Mesendoderm (in vitro differentiated cells): ENCODE data around the gene CUEDC1.

Experiments used
- DNase-seq: peaks from one replicate; pipeline ENCODE4 v3.0.0; 2013
- H2AK5ac ChIP-seq: 2 replicates; pipeline ENCODE4 v1.6.1; 2013; ENCODE audit warnings: low read length, inconsistent platforms
- H2BK120ac ChIP-seq: 2 replicates; pipeline ENCODE4 v1.6.1; 2013; ENCODE audit warnings: low read depth, mild to moderate bottlenecking, low read length, moderate library complexity, mixed read lengths
- H2BK15ac ChIP-seq: replicated peaks from 2 replicates; pipeline ENCODE4 v1.6.1; 2013; ENCODE audit warnings: low read depth, mild to moderate bottlenecking, moderate library complexity
- H2BK5ac ChIP-seq: 2 replicates; pipeline ENCODE4 v1.6.1; 2013; ENCODE audit warnings: low read length, inconsistent platforms
- H3K18ac ChIP-seq: 2 replicates; pipeline ENCODE4 v1.6.1; 2013; ENCODE audit warnings: mild to moderate bottlenecking, low read length, mixed read lengths
- H3K23ac ChIP-seq: one replicate; pipeline ENCODE4 v1.6.1; 2013; ENCODE audit warnings: low read length
- H3K27ac ChIP-seq: 2 replicates; pipeline ENCODE4 v1.5.1; 2013; ENCODE audit warnings: low read depth, mild to moderate bottlenecking, inconsistent platforms, low read length, moderate library complexity
- H3K27me3 ChIP-seq: 2 replicates; pipeline ENCODE4 v1.6.1; 2013; ENCODE audit warnings: low read length, control low read depth, mild to moderate bottlenecking, inconsistent platforms; ENCODE audit not compliant: insufficient read depth, poor library complexity
- H3K36me3 ChIP-seq: 2 replicates; pipeline ENCODE4 v1.6.1; 2013; ENCODE audit warnings: low read length, inconsistent platforms; ENCODE audit not compliant: control insufficient read depth, insufficient read depth
- H3K4ac ChIP-seq: one replicate; pipeline ENCODE4 v1.6.1; 2013; ENCODE audit warnings: low read depth, mild to moderate bottlenecking, low read length, moderate library complexity
- H3K4me1 ChIP-seq: 2 replicates; pipeline ENCODE4 v1.6.1; 2013; ENCODE audit warnings: low read depth, low read length, inconsistent platforms; ENCODE audit not compliant: control insufficient read depth
- H3K4me2 ChIP-seq: 2 replicates; pipeline ENCODE4 v1.6.1; 2013; ENCODE audit warnings: low read length
- H3K4me3 ChIP-seq: 2 replicates; pipeline ENCODE4 v1.5.1; 2013; ENCODE audit warnings: mild to moderate bottlenecking, low read length
- H3K56ac ChIP-seq: one replicate; pipeline ENCODE4 v1.6.1; 2013; ENCODE audit warnings: low read length
- H3K79me1 ChIP-seq: 2 replicates; pipeline ENCODE4 v1.6.1; 2013; ENCODE audit warnings: low read length, inconsistent platforms
- H3K79me2 ChIP-seq: 2 replicates; pipeline ENCODE4 v1.6.1; 2013; ENCODE audit warnings: mild to moderate bottlenecking, low read length; ENCODE audit not compliant: control insufficient read depth, insufficient read depth
- H3K9ac ChIP-seq: 2 replicates; pipeline ENCODE4 v1.6.1; 2013; ENCODE audit warnings: low read length, inconsistent platforms
- H4K5ac ChIP-seq: one replicate; pipeline ENCODE4 v1.6.1; 2013; ENCODE audit warnings: low read length
- H4K8ac ChIP-seq: one replicate; pipeline ENCODE4 v1.6.1; 2013; ENCODE audit warnings: low read depth, mild to moderate bottlenecking, control low read depth, low read length, moderate library complexity
- WGBS: extraction: QIAGEN DNeasy Blood & Tissue Kit; methylation state at CpG from one replicate; pipeline ENCODE4 v1.1.7; 2013; ENCODE audit warnings: low lambda C conversion rate, missing lambda C conversion rate; ENCODE audit not compliant: insufficient coverage; ENCODE audit errors: extremely low coverage; 5-methylcytosine and 5-hydroxymethylcytosine counted together

Gene CUEDC1

DNA sequence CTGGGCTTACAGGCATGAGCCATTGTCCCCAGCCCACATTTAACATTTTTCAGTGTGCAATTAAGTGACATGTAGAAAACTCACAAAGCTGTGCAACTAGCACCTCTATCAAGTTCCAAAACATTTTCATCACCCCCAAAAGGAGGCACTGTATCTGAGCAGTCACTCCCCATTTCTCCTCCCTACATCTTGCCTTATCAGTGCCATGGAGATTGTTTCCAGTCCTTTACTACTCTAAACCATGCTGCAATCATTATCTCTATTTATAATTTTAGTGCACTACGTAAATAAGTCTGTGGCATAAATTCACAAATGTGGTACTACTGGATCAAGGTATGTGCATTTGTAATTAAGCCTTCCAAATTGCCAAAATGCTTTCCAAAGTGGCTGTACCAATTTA, 112.9 kb downstream of the CUEDC1 start:
- Histone ChIP-seq H3K79me1 (peaks cover 7% of the 10 kb centered on the region), H2AK5ac (no peak overlapping the region), H3K23ac (no peak overlapping the region), H3K18ac (no peak overlapping the region), H3K27me3 (no peaks in the 10 kb centered on the region), H3K27ac (no peak overlapping the region), H3K4me3 (no peak overlapping the region), H2BK5ac (no peak overlapping the region), H3K36me3 (peaks cover 8% of the 10 kb centered on the region), H3K4me2 (no peak overlapping the region), H2BK120ac (no peak overlapping the region), H3K9ac (no peak overlapping the region), H3K79me2 (no peaks in the 10 kb centered on the region), H3K4ac (no peak overlapping the region), H4K8ac (no peak overlapping the region), H3K56ac (no peak overlapping the region), H4K5ac (no peak overlapping the region), H3K4me1 (no peaks in the 10 kb centered on the region), H2BK15ac (no peak overlapping the region)
- no CpG with 5 or more reads among the region's 1 CpG for WGBS
- no peak for DNase-seq

DNA sequence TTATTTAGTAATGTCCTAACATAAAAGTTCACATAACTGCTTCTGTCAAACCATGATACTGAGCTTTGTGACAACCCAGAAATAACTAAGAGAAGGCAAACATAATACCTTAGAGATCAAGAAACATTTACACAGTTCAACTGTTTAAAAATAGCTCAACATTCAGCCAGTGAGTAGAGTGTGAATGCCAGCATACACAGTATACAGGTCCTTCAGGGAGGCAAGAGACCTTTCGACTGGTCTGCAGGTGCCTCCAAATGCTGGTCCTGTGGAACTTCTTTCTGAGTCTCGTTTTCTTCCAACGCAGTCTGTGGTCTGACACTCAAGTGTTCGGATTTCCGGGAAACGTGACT, 115.7 kb downstream of the CUEDC1 start:
- Histone ChIP-seq H3K27ac (no peak overlapping the region), H3K56ac (no peak overlapping the region), H4K8ac (no peak overlapping the region), H2AK5ac (no peak overlapping the region), H3K23ac (no peak overlapping the region), H4K5ac (no peak overlapping the region), H3K9ac (no peak overlapping the region), H3K79me1 (peaks cover 5% of the 10 kb centered on the region), H3K36me3 (peaks cover 8% of the 10 kb centered on the region), H3K4ac (no peak overlapping the region), H3K79me2 (no peaks in the 10 kb centered on the region), H2BK15ac (no peak overlapping the region), H3K4me2 (no peak overlapping the region), H3K4me3 (no peak overlapping the region), H3K18ac (no peak overlapping the region), H2BK5ac (no peak overlapping the region), H3K27me3 (no peaks in the 10 kb centered on the region), H3K4me1 (no peaks in the 10 kb centered on the region), H2BK120ac (no peak overlapping the region)
- DNase-seq: no peak
- no CpG with 5 or more reads among the region's 6 CpGs for WGBS

DNA sequence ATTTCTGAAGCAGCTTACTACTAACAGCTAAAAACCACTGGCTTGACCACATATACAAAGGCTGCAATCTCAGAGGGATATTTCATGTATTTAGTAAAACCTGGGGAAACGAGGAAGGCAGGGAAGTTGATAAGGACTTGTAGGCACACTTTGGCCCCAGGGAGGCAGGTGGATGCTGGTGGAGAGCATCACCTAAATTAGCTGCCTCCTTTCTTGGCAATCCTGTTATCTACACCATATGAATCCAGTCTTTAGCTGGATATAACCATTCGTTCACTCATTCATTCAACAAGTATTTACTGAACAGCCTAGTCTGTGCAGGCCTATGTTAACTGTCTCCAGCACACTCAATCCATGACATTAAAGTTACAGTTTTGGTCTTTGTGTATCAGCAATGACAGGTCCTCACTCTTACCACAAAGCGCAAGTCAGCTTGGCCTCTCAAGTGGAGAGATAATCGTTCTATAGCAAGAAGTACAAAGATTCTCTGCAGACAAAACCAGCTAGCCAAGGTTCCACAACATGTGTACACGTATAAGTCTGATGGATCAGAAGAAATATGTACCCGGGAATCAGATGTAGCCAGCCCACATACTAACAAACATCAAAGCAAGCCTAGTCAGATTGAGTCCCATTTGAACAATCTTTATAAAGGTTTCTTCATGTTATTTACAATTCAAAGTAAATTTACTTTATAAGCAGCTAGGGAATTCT, 116.2 kb downstream of the CUEDC1 start:
- Histone ChIP-seq H3K27me3 (no peaks in the 10 kb centered on the region), H3K18ac (no peak overlapping the region), H3K4me1 (no peaks in the 10 kb centered on the region), H2BK5ac (no peak overlapping the region), H3K36me3 (peaks cover 8% of the 10 kb centered on the region), H2BK15ac (no peak overlapping the region), H4K5ac (no peak overlapping the region), H3K9ac (no peak overlapping the region), H3K79me1 (peaks cover 5% of the 10 kb centered on the region), H3K27ac (no peak overlapping the region), H4K8ac (no peak overlapping the region), H2BK120ac (no peak overlapping the region), H3K4ac (no peak overlapping the region), H3K23ac (no peak overlapping the region), H2AK5ac (no peak overlapping the region), H3K56ac (no peak overlapping the region), H3K79me2 (no peaks in the 10 kb centered on the region), H3K4me2 (no peak overlapping the region), H3K4me3 (no peak overlapping the region)
- no peak for DNase-seq
- no CpG with 5 or more reads among the region's 6 CpGs for WGBS

DNA sequence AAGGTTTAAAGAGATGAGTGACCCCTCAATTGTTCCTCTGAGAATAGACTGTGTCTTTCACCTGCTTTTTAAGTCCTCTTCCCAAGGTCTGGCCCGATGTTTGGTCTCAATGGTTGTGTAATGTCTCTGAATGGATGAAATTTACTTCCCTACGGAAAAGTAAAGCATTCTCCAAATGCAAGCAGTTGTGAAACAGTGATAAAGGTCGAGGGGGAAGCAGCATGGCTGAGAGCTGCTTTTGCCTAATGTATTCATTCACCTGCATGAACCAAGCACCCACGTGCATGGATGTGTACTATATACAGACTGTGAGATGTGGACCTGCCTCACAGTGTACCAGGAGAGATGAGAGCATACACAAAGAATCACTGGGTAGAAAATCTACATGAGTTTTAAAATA, 116.8 kb downstream of the CUEDC1 start:
- no peak overlapping the region for H2BK120ac ChIP-seq
- no peak for DNase-seq
- H3K56ac ChIP-seq: no peak overlapping the region
- no peak overlapping the region for H4K8ac ChIP-seq
- H2BK15ac ChIP-seq: no peak overlapping the region
- H3K18ac ChIP-seq: no peak overlapping the region
- no peak overlapping the region for H2AK5ac ChIP-seq
- no peak overlapping the region for H3K4me2 ChIP-seq
- H3K4me1 ChIP-seq: no peaks in the 10 kb centered on the region
- H3K9ac ChIP-seq: no peak overlapping the region
- H3K27me3 ChIP-seq: no peaks in the 10 kb centered on the region
- peaks cover 8% of the 10 kb centered on the region for H3K36me3 ChIP-seq
- no peak overlapping the region for H3K27ac ChIP-seq
- no peak overlapping the region for H3K4ac ChIP-seq
- no peak overlapping the region for H4K5ac ChIP-seq
- no peak overlapping the region for H3K4me3 ChIP-seq
- peaks cover 5% of the 10 kb centered on the region for H3K79me1 ChIP-seq
- no peaks in the 10 kb centered on the region for H3K79me2 ChIP-seq
- no CpG with 5 or more reads among the region's 4 CpGs for WGBS
- H2BK5ac ChIP-seq: no peak overlapping the region
- H3K23ac ChIP-seq: no peak overlapping the region

DNA sequence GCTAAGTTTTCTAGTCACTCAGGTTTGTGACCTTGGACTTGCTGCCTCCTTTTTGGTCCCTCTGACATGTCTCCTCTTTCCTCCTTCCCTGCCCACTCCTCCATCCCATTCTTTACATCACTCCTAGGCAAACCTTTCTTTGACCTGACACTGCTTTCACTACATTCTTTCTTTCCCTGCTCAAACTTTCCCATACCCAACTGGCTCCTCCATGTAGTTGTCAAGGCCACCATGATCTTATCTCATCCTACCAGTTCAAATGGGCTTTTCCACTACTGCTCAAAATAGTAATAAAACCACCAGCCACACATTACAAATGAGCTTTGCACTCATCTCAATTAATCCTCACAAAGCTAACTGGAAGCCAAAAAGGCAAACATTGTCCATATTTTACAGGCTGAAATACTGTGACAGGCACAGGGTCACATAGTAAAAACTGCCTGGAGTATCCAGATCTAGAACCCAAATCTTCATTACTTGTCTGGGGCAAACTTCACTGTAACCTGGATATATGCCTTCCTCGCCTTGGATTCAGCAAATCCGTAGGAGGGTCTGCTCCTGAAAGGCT, 119.8 kb downstream of the CUEDC1 start:
- no peak overlapping the region for H3K18ac ChIP-seq
- no peak overlapping the region for H4K8ac ChIP-seq
- no peak overlapping the region for H4K5ac ChIP-seq
- no peak overlapping the region for H3K9ac ChIP-seq
- H3K79me1 ChIP-seq: no peaks in the 10 kb centered on the region
- H3K4ac ChIP-seq: no peak overlapping the region
- H2BK5ac ChIP-seq: no peak overlapping the region
- no peak overlapping the region for H3K56ac ChIP-seq
- no peak overlapping the region for H3K4me3 ChIP-seq
- no peak overlapping the region for H2BK120ac ChIP-seq
- no peak overlapping the region for H3K4me2 ChIP-seq
- WGBS: no CpG with 5 or more reads among the region's 2 CpGs
- no peak overlapping the region for H3K23ac ChIP-seq
- DNase-seq: no peak
- H2BK15ac ChIP-seq: no peak overlapping the region
- peaks cover 6% of the 10 kb centered on the region for H3K4me1 ChIP-seq
- no peak overlapping the region for H2AK5ac ChIP-seq
- H3K27me3 ChIP-seq: no peaks in the 10 kb centered on the region
- H3K27ac ChIP-seq: no peak overlapping the region
- no peaks in the 10 kb centered on the region for H3K79me2 ChIP-seq
- H3K36me3 ChIP-seq: peaks cover 8% of the 10 kb centered on the region
